GM12878 (cell line): ENCODE measurements around the gene RNF220. TPM values are rescaled to one million over a fixed set of nuclear protein-coding genes. Genes with fewer than 3 reads are reported as not detected.
"Not testable (repeated sequence)": the region's sequence is repeated elsewhere in the genome, so short reads cannot be mapped to it uniquely, and the experiment has no call there.

ENCODE experiments used
- ATAC-seq: fragments of 200-7000 bp; cut with Tn5 transposase; 3 replicates; pipeline ENCODE4 v1.9.1; 2020; ENCODE audit warnings: mild to moderate bottlenecking, moderate library complexity
- BruUV-seq: library from RNA; stranded (reverse); fragments of 400-500 nt; replicated peaks from 2 replicates; lab custom pipeline; 2021; lab: Mats Ljungman, UMichigan
- CTCF ChIA-PET: fragments of 300-600 bp; sonication (Branson Sonifier 250); formaldehyde crosslinking; extraction: SDS; loops from one replicate; lab custom pipeline; 2021; ENCODE audit warnings: inconsistent platforms; lab: Yijun Ruan, JAX
- POLR2A ChIA-PET: fragments of 350-600 bp; formaldehyde crosslinking; extraction: SDS; loops from one replicate; lab custom pipeline; 2021; ENCODE audit warnings: inconsistent platforms; lab: Charles Lee
- RAD21 ChIA-PET: fragments of 300-600 bp; sonication (Branson Sonifier 250); formaldehyde crosslinking; loops from one replicate; lab custom pipeline; 2023; ENCODE audit warnings: antibody characterized with exemption; ENCODE audit not compliant: unreplicated experiment; lab: Charles Lee
- SMC1A ChIA-PET: fragments of 300-600 bp; sonication (Branson Sonifier 250); formaldehyde crosslinking; loops from one replicate; lab custom pipeline; 2023; ENCODE audit not compliant: unreplicated experiment, uncharacterized antibody; lab: Charles Lee
- DNase-seq: peaks from one replicate; pipeline ENCODE4 v3.0.0-alpha.2; 2011; ENCODE audit warnings: low read depth, low spot score
- FAIRE-seq: peaks from 3 replicates; lab custom pipeline; 2011; peaks lifted over from hg19 to GRCh38; lab: Jason Lieb, UNC
- H2AFZ ChIP-seq: 2 replicates; pipeline ENCODE4 v1.6.0; 2011; ENCODE audit warnings: low read depth, low read length, control low read depth; ENCODE audit not compliant: control insufficient read depth
- H3K27ac ChIP-seq: 2 replicates; pipeline ENCODE4 v1.5.1; 2011; ENCODE audit warnings: control low read depth; ENCODE audit not compliant: control insufficient read depth, insufficient read depth
- H3K27me3 ChIP-seq, 2 experiments: replicated peaks in 1 of 2; 2 replicates each; pipeline versions ENCODE4 v1.6.0 to v1.6.1; 2011; ENCODE audit warnings: low read length in 1 of 2; ENCODE audit not compliant: control insufficient read depth in 2 of 2, insufficient read depth in 2 of 2
- H3K36me3 ChIP-seq, 2 experiments: 2 replicates each; pipeline ENCODE4 v1.5.1; 2011; ENCODE audit warnings: low read length in 1 of 2; ENCODE audit not compliant: control insufficient read depth in 2 of 2, insufficient read depth in 2 of 2
- H3K4me1 ChIP-seq: 2 replicates; pipeline ENCODE4 v1.6.1; 2011; ENCODE audit warnings: mild to moderate bottlenecking, low read length, moderate library complexity, mixed read lengths; ENCODE audit not compliant: control insufficient read depth, insufficient read depth
- H3K4me2 ChIP-seq: 2 replicates; pipeline ENCODE4 v1.6.0; 2011; ENCODE audit warnings: control low read depth; ENCODE audit not compliant: control insufficient read depth, insufficient read depth
- H3K4me3 ChIP-seq: fragments of 200-600 bp; sonication (generic); 2 replicates; pipeline ENCODE4 v1.5.1; 2016
- H3K79me2 ChIP-seq: 2 replicates; pipeline ENCODE4 v1.6.0; 2011; ENCODE audit warnings: low read length; ENCODE audit not compliant: control insufficient read depth, insufficient read depth
- H3K9ac ChIP-seq: 2 replicates; pipeline ENCODE4 v1.8.0; 2011; ENCODE audit warnings: low read length, control low read depth, mixed read lengths; ENCODE audit not compliant: control insufficient read depth, insufficient read depth
- H3K9me3 ChIP-seq: replicated peaks from 3 replicates; pipeline ENCODE4 v1.5.1; 2011; ENCODE audit warnings: mild to moderate bottlenecking, low read length; ENCODE audit not compliant: control insufficient read depth, insufficient read depth
- H4K20me1 ChIP-seq: 2 replicates; pipeline ENCODE4 v1.6.0; 2011; ENCODE audit not compliant: control insufficient read depth, insufficient read depth
- MXI1 ChIP-seq: fragments of 150-350 bp; IDR thresholded peaks from 2 replicates; pipeline ENCODE4 v1.6.1; 2011; ENCODE audit warnings: low read depth, mild to moderate bottlenecking, inconsistent platforms, low read length, improper control_type of control experiment
- MYB ChIP-seq: fragments of 150-350 bp; IDR thresholded peaks from 2 replicates; pipeline ENCODE4 v1.6.1; 2014; ENCODE audit warnings: mild to moderate bottlenecking, low read depth, low read length, borderline replicate concordance
- NFIC ChIP-seq: IDR thresholded peaks from 2 replicates; pipeline ENCODE4 v1.6.1; 2012; ENCODE audit warnings: low read depth, mild to moderate bottlenecking, inconsistent platforms, low read length, moderate library complexity
- POU2F2 ChIP-seq: IDR thresholded peaks from 3 replicates; pipeline ENCODE4 v1.6.1; 2011; ENCODE audit warnings: low read depth, mild to moderate bottlenecking, low read length, borderline replicate concordance
- SREBF2 ChIP-seq: IDR thresholded peaks from 2 replicates; pipeline ENCODE4 v1.6.1; 2012; ENCODE audit warnings: mild to moderate bottlenecking, low read length
- ZBTB4 ChIP-seq: fragments of 450-650 bp; formaldehyde crosslinking; IDR thresholded peaks from 2 replicates; pipeline ENCODE4 v1.4.0; 2022; ENCODE audit warnings: mild to moderate bottlenecking, moderate library complexity
- ZNF622 ChIP-seq: fragments of 450-650 bp; IDR thresholded peaks from 2 replicates; pipeline ENCODE4 v1.6.1; 2017; ENCODE audit warnings: mild to moderate bottlenecking, inconsistent platforms
- WGBS: methylation state at CpG from one replicate; pipeline ENCODE4 v1.1.6; 2016; ENCODE audit warnings: low lambda C conversion rate; ENCODE audit not compliant: insufficient replicate concordance, insufficient coverage; ENCODE audit errors: missing lambda C conversion rate; 5-methylcytosine and 5-hydroxymethylcytosine counted together
- in situ Hi-C: fragments of 300-500 bp; cut with MboI; formaldehyde crosslinking; loops from 9 replicates; pipeline ENCODE4 v1.14.3; 2018; ENCODE audit warnings: mixed read lengths
- intact Hi-C: fragments of 100-400 bp; cut with micrococcal nuclease; formaldehyde crosslinking; loops from one replicate; pipeline ENCODE4 v1.14.2; 2022; ENCODE audit not compliant: unreplicated experiment
- polyA plus RNA-seq, 11 experiments: library from polyadenylated mRNA; depleted of rRNA in 4 of 11; unstranded in 6 of 11; stranded (reverse) in 5 of 11; fragments of >200 nt; fragmentation: Nextera tagmentation in 4 of 11; fragmentation: Illumina TruSeq in 1 of 11; extraction: Ambion mirVana in 4 of 11; extraction: Trizol in 1 of 11; gene quantifications; 1 replicate in 1 of 11; 2 replicates in 10 of 11; pipeline versions ENCODE4 v1.2.1 to v1.2.3, GENCODE V29; 2011 to 2016; ENCODE audit warnings: inconsistent platforms in 2 of 11, missing spikeins in 2 of 11, low read depth in 1 of 11
- total RNA-seq, 4 experiments: library from RNA; depleted of rRNA in 3 of 4; stranded (reverse); fragments of >200 nt in 3 of 4; fragmentation: Illumina TruSeq in 1 of 4; extraction: Trizol in 1 of 4; gene quantifications; 2 replicates each; pipeline versions ENCODE4 v1.2.1 to v1.2.3, GENCODE V29; 2013 to 2021

RNF220 gene
- total and polyA plus RNA-seq, 10 of the 15 experiments (the other 5 are each of a cell fraction or from before 2014, with no cell fraction given): 4.6 to 84.1 (median 53.7) TPM

- RAD21 ChIA-PET: no interaction called here
- Histone ChIP-seq H3K27ac (no peak overlapping the region), H3K4me2 (no peak overlapping the region), H2AFZ (no peak overlapping the region), H3K27me3 (peaks cover 0 to 7% of the 10 kb centered on the region in 2 experiments), H3K36me3 (no peaks in the 10 kb centered on the region), H3K9ac (no peak overlapping the region), H3K4me3 (no peak overlapping the region), H4K20me1 (no peaks in the 10 kb centered on the region), H3K9me3 (no peaks in the 10 kb centered on the region), H3K79me2 (no peaks in the 10 kb centered on the region), H3K4me1 (no peaks in the 10 kb centered on the region)
- ATAC-seq (no peak), FAIRE-seq (no peak), DNase-seq (no peak)
- in situ Hi-C loops (no loop called here), intact Hi-C loops (no loop called here)
- 53% methylated on average over 11 of the region's 13 CpGs for WGBS
- CTCF ChIA-PET: no interaction called here
- SMC1A ChIA-PET: interaction anchor here (0.6 kb wide), 1 partner anchor 237 kb away, joined by 3 read pairs; no protein-coding TSS in a partner anchor
- TF ChIP-seq MXI1 (no peak), NFIC (no peak), ZNF622 (no peak), ZBTB4 (CRISPR knock-in tag) (no peak), POU2F2 (no peak), SREBF2 (no peak), MYB (no peak)
- POLR2A ChIA-PET: interaction anchor here (0.7 kb wide), 1 partner anchor 31 kb away, joined by 5 read pairs; no protein-coding TSS in a partner anchor
- no TSS peak for BruUV-seq
These were observed 96.2 kb downstream of the RNF220 start for GRCh38 chr1:44501047-44501890.

DNA sequence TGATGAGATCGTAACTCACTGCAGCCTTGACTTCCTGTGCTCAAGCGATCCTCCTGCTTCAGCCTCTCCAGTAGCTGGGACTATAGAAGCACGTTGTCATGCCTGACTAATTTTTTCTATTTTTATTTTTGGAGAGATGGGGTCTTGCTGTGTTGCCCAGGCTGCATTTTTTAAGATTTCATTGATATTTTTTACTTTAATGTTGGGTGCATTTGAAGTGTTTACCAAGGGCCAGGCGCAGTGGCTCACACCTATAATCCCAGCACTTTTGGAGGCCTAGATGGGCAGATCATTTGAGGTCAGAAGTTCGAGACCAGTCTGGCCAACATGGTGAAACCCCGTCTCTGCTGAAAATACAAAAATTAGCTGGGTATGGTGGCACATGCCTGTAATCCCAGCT lies 97.8 kb downstream of the RNF220 start:
- WGBS: 22% methylated on average over 6 of the region's 6 CpGs
- ATAC-seq: not testable (repeated sequence)

More for the DNA sequence above, 97.8 kb downstream of the RNF220 start:
- H3K4me3 ChIP-seq, RAD21 ChIA-PET, H3K9me3 ChIP-seq, H4K20me1 ChIP-seq, H2AFZ ChIP-seq, H3K36me3 ChIP-seq, H3K27me3 ChIP-seq, H3K9ac ChIP-seq, FAIRE-seq, H3K4me1 ChIP-seq, BruUV-seq, H3K27ac ChIP-seq, SMC1A ChIA-PET, DNase-seq, intact Hi-C loops, H3K79me2 ChIP-seq, CTCF ChIA-PET, H3K4me2 ChIP-seq, POLR2A ChIA-PET, in situ Hi-C loops: not testable (repeated sequence)
